Measurements from ENCODE around the gene CACNA2D4. TPM values are rescaled to one million over a fixed set of nuclear protein-coding genes. Genes with fewer than 3 reads are reported as not detected.
A peak's percentile ranks its signal among the peaks of the same experiment; 100 is the strongest.

The CACNA2D4 gene
- total RNA-seq, 1 experiment from 2014 or later: 44.0 TPM

DNA sequence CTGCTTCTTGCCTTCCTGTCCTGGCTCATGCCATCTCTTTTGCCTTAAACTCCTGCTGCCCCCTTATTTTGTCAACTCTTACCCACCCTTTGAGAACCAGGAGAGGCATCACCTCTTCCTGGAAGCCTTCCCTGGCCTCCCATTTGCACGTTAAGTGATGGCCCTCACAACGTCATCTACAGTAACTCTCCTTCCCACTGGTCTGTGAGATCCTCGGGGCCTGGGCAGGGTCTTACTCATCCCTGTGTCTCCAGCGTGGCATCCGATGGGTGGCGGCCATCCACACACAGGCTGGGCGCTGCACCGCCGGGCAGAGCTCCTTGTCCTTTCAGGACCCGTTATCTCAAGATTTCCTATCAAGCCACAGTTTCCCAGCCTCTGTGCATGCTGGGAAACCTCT, 16.8 kb upstream of the CACNA2D4 start:
- DNase-seq (ENCODE audit: low read depth): no peak

DNA sequence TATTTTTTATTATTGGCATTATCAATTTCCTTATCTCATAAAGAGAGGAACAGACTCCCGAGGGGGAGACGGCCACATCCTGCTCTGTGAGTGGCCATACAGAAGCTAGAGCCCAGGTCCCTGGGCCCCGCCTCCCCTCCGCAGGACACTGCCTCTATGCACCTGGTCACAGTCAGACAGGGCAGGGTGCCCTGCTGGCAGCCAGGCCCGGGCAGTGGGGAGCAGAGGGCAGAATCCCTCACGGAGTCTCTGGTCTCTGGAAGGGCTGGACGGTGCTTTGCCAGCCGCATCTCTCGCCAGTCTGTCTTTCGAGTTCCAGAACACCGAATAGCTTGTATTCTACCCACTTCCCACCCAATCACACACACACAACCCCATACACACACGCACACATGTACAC, 16.4 kb upstream of the CACNA2D4 start:
- DNase-seq (ENCODE audit: low read depth): no peak

DNA sequence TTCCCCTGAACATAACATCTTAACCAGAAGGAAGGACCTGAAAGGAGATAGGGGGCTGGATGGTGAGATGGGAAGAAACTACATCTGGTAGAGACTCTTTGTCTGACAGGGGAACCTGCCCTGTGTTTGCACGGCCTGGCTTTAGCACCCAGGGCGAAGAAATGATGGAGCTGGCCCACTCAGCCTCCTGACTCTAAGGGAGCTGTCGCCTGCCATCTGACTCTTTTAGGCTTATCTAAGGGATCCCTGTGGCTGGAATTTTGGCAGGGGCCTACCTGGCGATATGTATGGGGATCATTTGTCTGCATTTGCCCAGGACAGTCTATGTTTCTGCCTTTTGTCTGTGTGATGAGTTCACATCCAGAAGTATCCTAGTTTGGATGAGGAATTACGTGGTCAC, 15.6 kb upstream of the CACNA2D4 start:
- no peak for DNase-seq (ENCODE audit: low read depth)

DNA sequence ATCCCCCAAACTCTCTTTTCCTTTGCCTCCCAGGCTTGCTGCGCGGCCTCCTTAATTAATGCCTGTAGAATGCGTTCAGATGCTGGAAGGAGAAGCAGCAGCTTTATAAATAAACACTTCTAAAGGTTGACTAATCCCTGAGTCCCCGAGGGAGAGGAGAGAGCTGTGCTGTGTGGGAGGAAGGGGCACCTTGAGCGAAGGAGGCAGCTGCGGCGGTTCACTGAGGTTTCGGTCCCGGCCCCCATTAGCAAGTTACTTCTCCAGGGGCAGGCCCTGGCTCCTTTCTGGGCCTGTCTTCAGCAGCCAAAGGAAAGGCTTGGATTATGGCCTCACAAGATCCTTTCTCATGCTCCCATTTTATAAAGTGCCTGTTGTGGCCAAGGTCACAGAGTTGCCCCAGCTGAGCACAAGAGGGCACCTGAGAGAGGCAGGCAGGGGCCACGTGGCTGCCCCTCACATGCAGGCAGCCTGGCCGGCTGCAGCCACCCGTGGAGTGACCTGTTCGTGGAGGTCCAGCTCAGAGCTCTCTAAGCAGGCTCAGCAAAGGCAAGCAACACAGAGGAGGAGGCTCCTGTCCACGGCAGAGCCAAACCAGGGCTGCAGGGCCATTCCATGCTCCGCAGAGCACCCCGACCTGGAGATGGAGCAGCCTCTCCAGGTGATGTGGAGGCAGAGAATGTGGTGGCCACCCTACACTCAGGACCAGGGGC, 15.0 kb upstream of the CACNA2D4 start:
- DNase-seq (ENCODE audit: low read depth): no peak

DNA sequence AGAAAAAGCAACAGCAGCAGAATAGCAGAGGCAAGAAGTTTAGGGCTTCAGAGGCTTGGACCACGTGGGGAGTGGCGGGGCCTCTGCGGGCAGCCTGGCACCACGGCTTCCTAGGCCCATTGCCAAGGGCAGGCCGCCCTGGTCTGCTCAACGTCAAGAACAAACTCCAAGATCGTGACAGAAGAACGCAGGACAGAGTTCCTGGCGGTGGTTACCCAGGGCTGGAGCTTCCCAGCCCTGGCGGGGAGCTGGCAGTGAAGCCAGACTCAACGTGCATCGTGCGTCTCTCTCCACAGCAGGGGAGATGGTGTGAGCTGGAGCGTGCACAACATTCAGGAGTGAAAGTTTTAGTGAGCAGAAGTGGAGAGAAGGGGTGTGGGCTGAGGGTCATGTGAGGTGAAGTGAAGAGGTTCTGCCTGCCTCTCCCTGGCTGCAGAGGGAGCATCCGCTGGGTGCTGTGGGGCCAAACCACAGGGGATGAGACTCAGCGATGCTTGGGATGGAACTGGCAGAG, 13.9 kb upstream of the CACNA2D4 start:
- DNase-seq (ENCODE audit: low read depth): no peak

DNA sequence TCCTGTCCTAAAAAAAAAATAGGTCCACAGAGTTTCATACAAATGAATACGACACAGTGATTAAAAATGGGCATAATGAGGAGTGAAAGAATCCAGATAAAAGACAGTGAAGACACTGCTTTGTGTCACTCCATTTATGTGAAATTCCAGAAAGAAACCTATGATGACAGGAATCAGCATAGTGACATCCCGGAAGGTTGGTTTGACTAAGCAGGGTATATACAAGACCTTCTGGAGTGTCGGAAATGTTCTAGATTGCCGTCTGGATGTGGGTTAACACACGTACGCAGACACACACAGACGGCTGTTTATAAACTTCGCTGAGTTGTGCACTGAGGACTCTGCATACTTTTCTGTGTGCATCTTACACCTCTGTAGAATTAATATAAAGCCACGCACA, 13.2 kb upstream of the CACNA2D4 start:
- no peak for DNase-seq (ENCODE audit: low read depth)

DNA sequence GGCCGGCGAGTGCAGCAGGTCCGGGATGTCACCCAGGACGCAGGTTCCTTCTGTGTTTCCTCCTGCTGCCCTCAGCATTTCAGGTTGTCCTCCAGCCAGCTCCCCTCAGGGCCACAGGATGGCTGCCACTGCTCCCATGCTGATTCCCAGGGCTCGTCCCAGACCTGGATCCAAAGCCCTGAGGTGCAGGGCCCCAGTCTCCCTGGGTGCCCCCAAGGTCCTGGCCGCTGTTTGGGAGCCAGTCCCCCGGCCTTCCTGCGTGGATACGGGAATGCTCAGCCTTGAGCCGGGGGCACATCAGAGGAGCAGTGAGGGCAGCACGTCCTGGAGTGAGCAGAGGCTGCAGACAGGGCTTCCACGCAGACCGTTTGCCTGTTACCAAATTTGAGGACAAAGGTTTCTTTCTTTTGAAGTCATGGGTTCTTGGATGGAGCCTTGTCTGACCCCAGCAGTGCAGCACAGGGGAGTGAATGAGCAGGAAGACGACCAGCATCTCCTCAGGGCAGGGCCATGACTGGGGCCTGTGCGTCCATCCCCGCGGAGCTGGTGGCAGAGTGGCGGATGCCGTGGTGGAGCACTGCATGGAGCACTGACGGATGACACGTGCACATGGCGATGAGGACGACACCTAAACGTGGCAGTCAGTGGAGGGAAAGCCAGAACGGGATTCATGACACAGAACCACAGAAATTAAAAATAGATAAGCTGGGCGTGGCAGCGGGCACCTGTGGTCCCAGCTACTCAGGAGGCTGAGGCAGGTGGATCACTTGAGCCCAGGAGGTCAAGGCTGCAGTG, 12.5 kb upstream of the CACNA2D4 start:
- DNase-seq (ENCODE audit: low read depth): no peak

DNA sequence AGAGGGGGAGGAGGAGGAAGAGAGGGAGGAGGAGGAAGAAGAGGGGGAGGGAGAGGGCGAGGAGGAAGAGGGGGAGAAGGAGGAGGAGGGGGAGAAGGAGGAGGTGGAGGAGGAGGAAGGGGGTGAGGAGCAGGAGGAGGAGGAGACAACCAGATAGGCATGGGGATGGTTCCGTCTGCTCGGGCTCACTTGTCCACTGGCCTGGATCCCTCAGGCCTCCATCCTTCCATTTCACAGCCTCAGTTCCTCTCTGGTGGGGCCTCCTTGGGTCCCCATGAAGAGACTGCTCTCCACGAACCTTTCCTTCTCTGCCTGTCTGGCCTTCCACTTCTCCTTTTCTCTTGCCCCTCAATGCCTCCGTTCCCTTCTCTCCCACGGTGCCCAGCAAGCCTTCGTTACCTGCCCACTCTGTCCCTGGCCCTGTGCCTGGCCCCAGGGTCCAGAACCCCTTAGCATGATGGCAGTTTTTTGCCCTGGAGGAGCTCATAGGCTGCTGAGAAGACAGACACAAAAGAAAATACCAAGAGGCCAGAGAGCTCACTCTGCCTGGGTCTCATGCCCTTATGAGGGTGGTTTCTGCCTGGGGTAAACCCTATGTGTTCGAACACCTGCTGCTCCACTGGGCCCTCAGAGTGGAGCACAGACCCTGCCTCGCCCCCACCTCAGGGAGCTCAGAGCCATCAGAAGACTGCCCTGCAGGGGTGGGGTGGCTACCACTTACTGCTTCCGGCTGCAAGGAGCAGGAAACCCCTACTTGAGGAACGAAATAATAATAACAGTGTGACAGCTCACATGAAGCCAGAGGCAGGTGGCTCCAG, 11.7 kb upstream of the CACNA2D4 start:
- no peak for DNase-seq (ENCODE audit: low read depth)

DNA sequence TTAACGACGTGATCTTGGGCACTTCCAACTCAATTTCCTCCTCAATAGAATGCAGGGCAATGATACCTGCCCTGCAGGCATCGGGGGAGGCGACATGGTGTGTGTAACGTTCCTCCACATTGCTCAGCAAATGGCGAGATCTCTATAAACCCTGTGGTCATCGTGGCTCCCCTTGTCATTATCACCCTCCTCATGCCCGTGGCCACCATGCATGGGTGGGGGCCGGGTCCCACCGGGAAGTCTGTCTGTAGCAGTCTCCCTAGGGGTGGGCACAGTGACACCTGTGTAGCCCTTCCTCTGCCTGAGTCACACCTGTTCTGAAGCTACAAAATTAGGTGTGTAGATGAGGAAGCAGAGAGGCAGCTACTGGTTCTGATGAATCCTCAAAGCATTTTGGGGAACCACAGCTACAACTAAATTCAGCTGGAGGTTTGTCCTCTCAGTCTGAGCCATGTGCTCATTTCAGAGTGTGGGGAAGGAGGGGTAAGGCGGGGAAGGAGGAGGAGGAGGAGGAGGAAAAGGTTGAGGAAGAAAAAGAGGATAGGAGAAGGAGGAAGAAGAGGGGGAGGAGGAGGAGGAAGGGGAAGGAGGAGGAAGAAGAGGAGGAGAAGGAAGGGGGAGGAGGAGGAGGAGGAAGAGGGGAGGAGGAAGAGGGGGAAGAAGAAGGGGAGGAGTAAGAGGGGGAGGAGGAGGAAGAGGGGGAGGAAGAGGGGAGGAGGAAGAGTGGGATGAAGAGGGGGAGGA, 11.0 kb upstream of the CACNA2D4 start:
- no peak for DNase-seq (ENCODE audit: low read depth)

DNA sequence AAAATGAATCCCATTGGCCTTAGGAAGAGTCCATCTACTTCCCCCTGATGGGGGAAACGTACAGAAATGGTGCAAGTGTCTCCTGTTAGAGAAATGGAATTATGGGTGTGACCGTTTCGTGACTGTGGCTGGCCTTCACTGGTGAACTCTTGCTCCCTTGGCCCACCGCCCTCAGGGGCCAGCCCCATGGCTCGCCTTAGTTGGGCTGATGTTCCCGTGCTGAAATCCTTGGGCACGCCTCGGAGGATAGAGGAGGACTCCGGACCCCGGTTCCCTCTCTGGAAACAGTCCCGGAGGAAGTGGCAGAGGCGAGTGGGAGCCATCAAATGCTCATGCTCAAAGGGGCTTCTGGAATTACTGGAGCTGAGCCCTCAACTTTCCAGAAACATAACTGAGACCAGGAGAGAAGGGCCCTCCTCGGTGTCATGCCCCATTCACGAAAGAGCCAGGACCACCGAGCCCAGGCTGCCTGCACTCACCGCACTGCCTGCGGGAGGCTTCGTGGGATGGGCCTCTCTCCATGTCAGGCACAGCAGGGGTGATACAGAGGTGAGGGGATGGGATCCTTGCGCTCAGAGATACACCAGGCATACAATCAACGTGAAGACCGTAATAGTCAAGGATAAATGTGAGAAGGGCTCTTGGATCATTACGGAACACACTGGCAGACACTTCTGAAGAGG, 10.1 kb upstream of the CACNA2D4 start:
- no peak for DNase-seq (ENCODE audit: low read depth)

DNA sequence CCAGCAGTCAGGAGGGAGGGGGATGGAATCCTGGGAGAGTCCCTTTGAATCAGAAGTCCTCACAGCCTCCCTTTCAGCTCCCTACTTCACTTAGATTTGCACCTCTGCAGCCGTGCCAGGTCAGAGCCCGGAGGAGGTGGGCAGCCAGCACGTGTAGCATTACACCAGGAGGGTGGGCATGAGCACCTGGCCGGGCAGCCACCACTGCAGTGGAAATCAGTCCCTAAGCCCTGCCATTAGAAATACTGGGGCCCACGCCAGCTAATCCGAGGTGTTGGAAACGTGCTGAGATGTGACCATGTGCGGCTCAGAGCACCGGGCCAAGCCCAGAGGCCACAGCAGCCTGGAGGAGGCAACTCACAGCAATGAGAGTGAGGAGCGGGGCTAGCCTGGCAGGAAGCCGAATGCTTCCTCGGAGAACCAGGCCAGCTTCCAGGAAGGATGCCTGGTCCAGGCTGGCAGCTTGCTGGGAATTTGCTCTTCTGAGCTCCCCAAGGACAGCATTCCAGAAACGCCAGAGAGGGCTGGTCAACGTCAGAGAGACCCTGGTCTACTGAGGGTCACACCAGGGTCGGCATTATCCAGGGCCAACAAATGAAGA, 9.4 kb upstream of the CACNA2D4 start:
- DNase-seq (ENCODE audit: low read depth): no peak

DNA sequence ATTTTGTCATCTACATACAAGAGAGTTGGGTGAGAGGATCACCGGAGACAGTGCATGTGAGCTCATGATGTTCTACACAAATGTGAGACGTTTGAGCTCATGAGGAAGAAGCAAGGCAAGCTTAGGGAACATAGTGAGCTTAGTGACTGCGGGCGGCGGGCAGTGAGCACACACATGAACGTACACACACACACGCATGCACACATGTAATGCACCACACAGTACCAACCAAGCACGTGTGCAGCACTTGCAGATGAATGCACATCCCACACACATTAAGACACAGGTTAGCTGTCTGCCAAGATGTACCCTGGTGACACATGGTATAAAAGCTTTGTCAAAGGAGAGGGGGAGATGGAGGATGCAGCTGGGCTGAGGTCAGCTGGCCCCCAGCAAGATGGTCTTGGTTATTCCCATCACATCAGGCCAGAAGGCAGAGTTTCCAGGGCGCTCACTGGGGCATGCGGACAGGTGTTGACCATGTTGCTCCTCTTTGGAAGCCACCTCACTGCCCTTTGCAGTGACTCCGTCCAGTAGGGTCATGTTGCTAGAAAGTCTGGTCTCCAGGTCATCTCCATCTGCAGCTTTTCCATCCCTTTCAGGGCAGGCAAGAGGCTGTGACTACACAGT, 8.7 kb upstream of the CACNA2D4 start:
- no peak for DNase-seq (ENCODE audit: low read depth)

DNA sequence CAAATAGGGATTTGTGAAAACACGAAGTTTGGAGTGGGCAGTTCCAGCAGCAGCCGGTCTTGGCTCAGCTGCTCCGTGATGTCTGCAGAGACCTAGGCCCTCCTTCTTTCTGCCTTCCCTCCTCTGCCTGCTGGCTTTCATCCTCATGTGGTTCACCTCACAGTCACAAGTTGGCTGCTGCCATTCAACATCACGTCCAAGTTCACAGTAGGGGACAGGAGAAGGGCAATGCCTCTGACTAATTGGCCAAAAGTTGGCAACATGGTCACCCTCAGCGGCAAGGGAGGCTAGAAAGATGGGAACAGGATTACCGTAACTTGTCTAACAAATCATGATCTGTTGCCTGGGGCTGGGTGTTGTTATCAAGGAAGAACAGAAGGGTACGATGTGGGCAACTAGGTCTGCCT, 7.8 kb upstream of the CACNA2D4 start:
- no peak for DNase-seq (ENCODE audit: low read depth)

DNA sequence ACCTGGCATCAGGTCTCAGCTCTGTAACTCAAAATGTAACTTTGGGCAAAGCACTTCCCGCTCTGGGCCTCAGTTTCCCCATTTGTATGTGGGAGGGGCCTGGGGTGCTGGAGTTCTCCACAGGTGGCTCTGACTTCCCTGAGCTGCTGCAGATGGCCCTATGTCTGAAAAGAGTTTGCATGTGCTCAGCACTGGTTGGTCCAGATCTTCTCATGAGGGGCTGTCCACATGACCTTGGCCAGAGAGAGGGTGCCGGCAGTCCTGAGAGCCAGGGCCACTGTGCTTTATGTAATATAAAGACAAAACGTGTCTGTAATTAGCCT, 7.2 kb upstream of the CACNA2D4 start:
- DNase-seq (ENCODE audit: low read depth): no peak

DNA sequence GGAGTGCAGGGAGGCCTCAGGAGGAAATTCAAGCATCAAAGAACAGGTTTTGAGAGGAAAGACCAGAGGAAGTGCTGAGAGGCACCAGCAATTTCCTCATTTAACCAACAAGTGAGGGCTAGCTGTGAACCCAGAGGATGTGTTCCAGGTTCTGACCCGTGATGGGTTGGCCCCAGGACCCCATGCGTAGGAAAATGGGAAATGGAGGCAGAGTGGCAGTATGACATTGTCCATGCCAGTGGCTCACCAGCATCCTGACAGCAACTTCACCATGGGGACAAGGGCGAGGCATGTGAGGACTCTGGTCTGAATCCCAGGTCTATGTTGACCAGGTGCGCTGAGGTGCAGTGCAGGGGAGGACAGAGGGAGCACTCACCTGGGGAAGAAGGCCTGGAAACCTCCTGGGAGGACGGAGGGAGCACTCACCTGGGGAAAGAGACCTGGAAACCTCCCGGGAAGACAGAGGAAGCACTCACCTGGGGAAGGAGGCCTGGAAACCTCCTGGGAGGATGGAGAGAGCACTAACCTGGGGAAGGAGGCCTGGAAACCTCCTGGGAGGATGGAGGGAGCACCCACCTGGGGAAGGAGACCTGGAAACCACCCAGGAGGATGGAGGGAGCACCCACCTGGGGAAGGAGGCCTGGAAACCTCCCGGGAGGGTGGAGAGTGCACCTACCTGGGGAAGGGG, 6.7 kb upstream of the CACNA2D4 start:
- no peak for DNase-seq (ENCODE audit: low read depth)

DNA sequence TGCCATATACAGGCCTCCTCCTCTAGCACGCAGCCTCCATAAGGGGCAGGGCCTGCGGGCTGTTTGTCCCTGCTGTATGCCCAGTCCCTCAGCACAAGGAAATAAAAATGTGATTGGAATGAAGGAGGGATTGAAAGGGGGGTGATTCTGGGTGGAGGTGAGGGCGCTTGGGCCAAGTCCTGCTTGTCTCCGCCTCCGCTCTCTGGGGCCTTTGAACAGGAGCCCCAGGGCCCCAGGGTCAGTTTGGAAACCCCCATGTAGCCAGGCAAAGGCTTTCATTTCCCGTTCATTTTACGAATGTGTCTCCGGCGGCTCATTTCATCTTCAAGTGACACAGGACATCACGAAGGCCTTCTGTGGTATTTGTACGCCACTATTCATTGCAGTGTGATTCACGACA, 4.5 kb upstream of the CACNA2D4 start:
- no peak for DNase-seq (ENCODE audit: low read depth)

DNA sequence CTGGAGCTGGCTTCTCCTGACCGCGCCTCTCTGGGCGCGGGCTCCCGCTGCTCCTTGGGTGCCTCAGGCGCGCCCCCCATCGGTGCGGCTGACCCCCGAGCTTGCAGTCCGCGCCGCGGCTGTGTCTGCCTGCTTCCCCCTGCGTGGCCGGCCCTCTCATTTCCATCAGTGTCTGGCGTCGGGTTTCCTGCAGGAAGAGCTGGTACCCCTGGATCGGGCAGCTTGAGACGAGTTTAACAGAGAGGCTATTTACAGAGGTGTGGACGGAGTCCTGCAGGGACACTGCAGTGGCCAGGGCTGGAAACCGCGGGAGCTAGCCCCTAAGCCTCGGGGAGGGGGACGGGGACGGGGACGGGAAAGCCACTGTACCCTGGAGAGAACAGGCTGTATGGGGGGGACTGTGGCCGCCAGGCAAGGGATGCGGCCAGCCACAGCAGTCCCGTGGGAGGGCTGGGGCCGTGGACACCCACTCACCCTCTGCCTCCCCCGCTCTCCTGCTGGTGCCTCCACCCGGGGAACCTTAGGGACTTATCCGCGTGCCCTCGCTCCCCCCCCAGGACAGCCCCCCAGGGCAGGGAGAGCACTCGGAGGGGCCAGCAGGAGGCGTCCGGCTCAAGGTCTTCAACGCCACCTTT, 3.7 kb upstream of the CACNA2D4 start:
- peak; percentile 55 for DNase-seq (ENCODE audit: low read depth)

DNA sequence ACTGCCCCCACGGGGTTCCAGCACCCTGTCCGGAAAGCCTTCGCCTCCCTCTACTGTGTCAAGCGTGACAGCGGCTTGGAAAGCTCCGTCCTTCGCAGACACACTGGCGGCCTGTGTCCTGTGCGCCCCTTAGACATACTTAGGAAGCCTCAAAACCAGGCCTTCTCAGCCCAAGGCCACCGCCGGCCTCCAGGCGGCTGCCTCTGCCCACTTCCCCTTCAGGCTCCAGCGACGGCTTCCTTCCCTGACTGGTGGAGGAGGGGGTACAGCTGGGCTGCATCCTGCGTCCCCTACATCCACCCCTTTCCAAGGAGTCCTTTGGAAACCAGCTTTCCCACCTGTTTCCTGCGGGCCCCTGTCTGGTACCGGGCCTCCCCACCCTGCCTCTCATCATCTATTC, 2.5 kb upstream of the CACNA2D4 start:
- DNase-seq (ENCODE audit: low read depth): no peak

DNA sequence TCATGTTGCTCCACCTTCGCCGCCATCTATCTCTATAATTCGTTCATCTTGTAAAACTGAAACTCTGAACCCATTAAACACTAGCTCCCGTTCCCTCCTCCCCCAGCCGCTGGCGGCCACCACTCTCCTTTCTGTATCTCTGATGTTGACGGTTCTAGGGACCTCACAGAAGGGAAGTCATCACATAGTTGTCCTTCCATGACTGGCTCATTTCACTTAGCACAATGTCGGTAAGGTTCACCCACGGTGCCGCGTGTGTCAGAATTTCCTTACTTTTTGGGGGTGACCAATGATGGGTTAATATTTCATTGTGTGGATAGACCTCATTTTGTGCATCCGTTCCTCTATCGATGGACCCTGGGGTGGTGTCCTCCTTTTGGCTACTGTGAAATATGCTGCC, 2.0 kb upstream of the CACNA2D4 start:
- DNase-seq (ENCODE audit: low read depth): no peak

Measured in HT1080 (cell line).